GM21717 (cell line): ENCODE results near the gene PYGO1.
A peak's percentile ranks its signal among the peaks of the same experiment; 100 is the strongest.

ENCODE experiments used
- ATAC-seq: cut with Tn5 transposase; IDR thresholded peaks from one replicate; pipeline ENCODE4 v1.9.1; 2021; ENCODE audit warnings: mild to moderate bottlenecking, moderate library complexity; ENCODE audit not compliant: unreplicated experiment

PYGO1 gene

GRCh38 chr15:55573224-55573623 lies 14.9 kb downstream of the PYGO1 start:
- no peak for ATAC-seq

GRCh38 chr15:55564347-55565145 lies 23.6 kb downstream of the PYGO1 start:
- ATAC-seq = no peak

- no peak for ATAC-seq
Observed at GRCh38 chr15:55562601-55563000, 25.5 kb downstream of the PYGO1 start.

GRCh38 chr15:55555089-55555488 lies 33.1 kb downstream of the PYGO1 start:
- no peak for ATAC-seq

- no peak for ATAC-seq
Observed at GRCh38 chr15:55552926-55553325, 35.2 kb downstream of the PYGO1 start.

- no peak for ATAC-seq
Observed at GRCh38 chr15:55552451-55552850, 35.7 kb downstream of the PYGO1 start.

- ATAC-seq = no peak
Observed at GRCh38 chr15:55549305-55549704, 38.8 kb downstream of the PYGO1 start.

GRCh38 chr15:55546718-55547117 lies 41.4 kb downstream of the PYGO1 start:
- ATAC-seq = no peak

GRCh38 chr15:55535436-55535835 lies 52.7 kb downstream of the PYGO1 start:
- no peak for ATAC-seq

- no peak for ATAC-seq
Observed at GRCh38 chr15:55532944-55533343, 55.2 kb downstream of the PYGO1 start.

GRCh38 chr15:55530861-55531313 lies 57.3 kb downstream of the PYGO1 start:
- no peak for ATAC-seq

- ATAC-seq = no peak
Observed at GRCh38 chr15:55528812-55529211, 59.3 kb downstream of the PYGO1 start.

- no peak for ATAC-seq
Observed at GRCh38 chr15:55527150-55527549, 61.0 kb downstream of the PYGO1 start.

- peak; percentile 68 for ATAC-seq
Observed at GRCh38 chr15:55526559-55527036, 61.5 kb downstream of the PYGO1 start.

GRCh38 chr15:55522742-55523450 lies 65.2 kb downstream of the PYGO1 start:
- ATAC-seq = no peak

- no peak for ATAC-seq
Observed at GRCh38 chr15:55518641-55519040, 69.5 kb downstream of the PYGO1 start.

- ATAC-seq = no peak
Observed at GRCh38 chr15:55518009-55518408, 70.1 kb downstream of the PYGO1 start.

- no peak for ATAC-seq
Observed at GRCh38 chr15:55515991-55516776, 72.0 kb downstream of the PYGO1 start.

- ATAC-seq = no peak
Observed at GRCh38 chr15:55515491-55515890, 72.7 kb downstream of the PYGO1 start.

- no peak for ATAC-seq
Observed at GRCh38 chr15:55514414-55514850, 73.7 kb downstream of the PYGO1 start.
